GM13977 (cell line): ENCODE data around the gene NPIPB9.
A peak's percentile ranks its signal among the peaks of the same experiment; 100 is the strongest.
"Not testable (repeated sequence)": the region's sequence is repeated elsewhere in the genome, so short reads cannot be mapped to it uniquely, and the experiment has no call there.

ENCODE experiments used
- DNase-seq: peaks from one replicate; pipeline ENCODE4 v3.0.0; 2012; ENCODE audit warnings: low spot score
- CTCF ChIP-seq: IDR thresholded peaks from 2 replicates; pipeline ENCODE4 v1.5.1; 2012; ENCODE audit warnings: mild to moderate bottlenecking, control low read depth; ENCODE audit not compliant: insufficient read depth; ENCODE audit errors: extremely low read depth, missing control alignments
- in situ Hi-C: fragments of 300-500 bp; cut with MboI; formaldehyde crosslinking; loops from one replicate; pipeline ENCODE4 v1.12.0; 2022; ENCODE audit warnings: low sequenced_read_pairs, low pct_unique_long_range_greater_than_20kb, mixed read lengths, inconsistent platforms; ENCODE audit not compliant: unreplicated experiment

Gene NPIPB9

GRCh38 chr16:28802235-28803019 is 50.8 kb downstream of the NPIPB9 start:
- peak; percentile 66 for TF ChIP-seq CTCF
- DNase-seq, in situ Hi-C loops: not testable (repeated sequence)

GRCh38 chr16:28807445-28808120 is 56.0 kb downstream of the NPIPB9 start:
- DNase-seq, in situ Hi-C loops: not testable (repeated sequence)

- no peak for DNase-seq
- no peak for TF ChIP-seq CTCF
- in situ Hi-C loops, result no loop called here
Measured at GRCh38 chr16:28820016-28820415, 68.4 kb downstream of the NPIPB9 start.

- DNase-seq, in situ Hi-C loops: not testable (repeated sequence)
Measured at GRCh38 chr16:28820546-28820945, 69.0 kb downstream of the NPIPB9 start.

GRCh38 chr16:28821874-28822519 is 70.4 kb downstream of the NPIPB9 start:
- in situ Hi-C loops, result no loop called here
- no peak for DNase-seq
- no peak for TF ChIP-seq CTCF
